ENCODE measurements around the gene TNIK.
"Not testable (repeated sequence)": the region's sequence is repeated elsewhere in the genome, so short reads cannot be mapped to it uniquely, and the experiment has no call there.

Gene TNIK

GRCh38 chr3:171445620-171446204 is 14.5 kb downstream of the TNIK start:
- no peak for DNase-seq

- no peak for DNase-seq
Observed at GRCh38 chr3:171444001-171444690, 16.1 kb downstream of the TNIK start.

- no peak for DNase-seq
Observed at GRCh38 chr3:171443211-171443957, 16.8 kb downstream of the TNIK start.

- DNase-seq, result no peak
Observed at GRCh38 chr3:171442184-171442583, 18.0 kb downstream of the TNIK start.

GRCh38 chr3:171441381-171441780 is 18.8 kb downstream of the TNIK start:
- no peak for DNase-seq

- DNase-seq, result no peak
Observed at GRCh38 chr3:171439996-171440395, 20.2 kb downstream of the TNIK start.

- DNase-seq, result no peak
Observed at GRCh38 chr3:171437115-171437756, 23.0 kb downstream of the TNIK start.

- DNase-seq, result no peak
Observed at GRCh38 chr3:171436380-171436779, 23.8 kb downstream of the TNIK start.

GRCh38 chr3:171435757-171436156 is 24.4 kb downstream of the TNIK start:
- no peak for DNase-seq

- no peak for DNase-seq
Observed at GRCh38 chr3:171435143-171435542, 25.1 kb downstream of the TNIK start.

GRCh38 chr3:171432548-171432947 is 27.7 kb downstream of the TNIK start:
- no peak for DNase-seq

GRCh38 chr3:171431550-171431949 is 28.7 kb downstream of the TNIK start:
- DNase-seq, result no peak

GRCh38 chr3:171430530-171430929 is 29.7 kb downstream of the TNIK start:
- no peak for DNase-seq

GRCh38 chr3:171429635-171430034 is 30.6 kb downstream of the TNIK start:
- DNase-seq, result no peak

- no peak for DNase-seq
Observed at GRCh38 chr3:171428892-171429291, 31.3 kb downstream of the TNIK start.

- DNase-seq, result no peak
Observed at GRCh38 chr3:171428321-171428787, 31.9 kb downstream of the TNIK start.

- no peak for DNase-seq
Observed at GRCh38 chr3:171427771-171428320, 32.4 kb downstream of the TNIK start.

GRCh38 chr3:171424063-171424462 is 36.1 kb downstream of the TNIK start:
- DNase-seq, result not testable (repeated sequence)

GRCh38 chr3:171422855-171423254 is 37.4 kb downstream of the TNIK start:
- not testable (repeated sequence) for DNase-seq

- DNase-seq, result no peak
Observed at GRCh38 chr3:171420667-171421066, 39.5 kb downstream of the TNIK start.

- DNase-seq, result no peak
Observed at GRCh38 chr3:171419457-171419856, 40.7 kb downstream of the TNIK start.

- DNase-seq, result no peak
Observed at GRCh38 chr3:171417813-171418212, 42.4 kb downstream of the TNIK start.

- no peak for DNase-seq
Observed at GRCh38 chr3:171417137-171417536, 43.1 kb downstream of the TNIK start.
